Hepatocyte (in vitro differentiated cells): ENCODE measurements around the gene FKBP6. TPM values are rescaled to one million over a fixed set of nuclear protein-coding genes. Genes with fewer than 3 reads are reported as not detected.
A peak's percentile ranks its signal among the peaks of the same experiment; 100 is the strongest.
"Not testable (repeated sequence)": the region's sequence is repeated elsewhere in the genome, so short reads cannot be mapped to it uniquely, and the experiment has no call there.

Experiments used
- DNase-seq: peaks from one replicate; pipeline ENCODE4 v3.0.0-alpha.2; 2016; ENCODE audit warnings: low spot score
- H2AFZ ChIP-seq: fragments of 200-600 bp; sonication (generic); 2 replicates; pipeline ENCODE4 v1.6.0; 2016; ENCODE audit warnings: antibody characterized with exemption, mild to moderate bottlenecking
- H3K27ac ChIP-seq: fragments of 200-600 bp; sonication (generic); 2 replicates; pipeline ENCODE4 v1.5.1; 2016; ENCODE audit warnings: mild to moderate bottlenecking
- H3K27me3 ChIP-seq: fragments of 200-600 bp; sonication (generic); 2 replicates; pipeline ENCODE4 v1.6.1; 2016
- H3K36me3 ChIP-seq: fragments of 200-600 bp; sonication (generic); replicated peaks from 2 replicates; pipeline ENCODE4 v1.5.1; 2016; ENCODE audit warnings: low read depth; ENCODE audit not compliant: insufficient read depth
- H3K4me1 ChIP-seq: fragments of 200-600 bp; sonication (generic); 2 replicates; pipeline ENCODE4 v1.5.1; 2016; ENCODE audit warnings: mild to moderate bottlenecking, moderate library complexity; ENCODE audit not compliant: insufficient read depth
- H3K4me2 ChIP-seq: fragments of 200-600 bp; sonication (generic); 2 replicates; pipeline ENCODE4 v1.6.0; 2016
- H3K4me3 ChIP-seq: fragments of 200-600 bp; sonication (generic); 2 replicates; pipeline ENCODE4 v1.5.1; 2016; ENCODE audit warnings: mild to moderate bottlenecking
- H3K79me2 ChIP-seq: fragments of 200-600 bp; sonication (generic); 2 replicates; pipeline ENCODE4 v1.6.0; 2017; ENCODE audit warnings: mild to moderate bottlenecking
- H3K9me2 ChIP-seq: fragments of 200-600 bp; sonication (generic); replicated peaks from 2 replicates; pipeline ENCODE4 v1.6.0; 2017; ENCODE audit warnings: mild to moderate bottlenecking; ENCODE audit not compliant: insufficient read depth
- H3K9me3 ChIP-seq: fragments of 200-600 bp; sonication (generic); 2 replicates; pipeline ENCODE4 v1.5.1; 2016; ENCODE audit warnings: low read depth, mild to moderate bottlenecking
- H4K20me1 ChIP-seq: fragments of 200-600 bp; sonication (generic); 2 replicates; pipeline ENCODE4 v1.6.0; 2016; ENCODE audit warnings: mild to moderate bottlenecking; ENCODE audit not compliant: insufficient read depth, poor library complexity, severe bottlenecking
- CTCF ChIP-seq: fragments of 200-600 bp; sonication (generic); IDR thresholded peaks from 2 replicates; pipeline ENCODE4 v1.5.1; 2016; ENCODE audit warnings: antibody characterized with exemption, mild to moderate bottlenecking; ENCODE audit not compliant: poor library complexity
- EZH2 ChIP-seq: fragments of 200-600 bp; sonication (generic); IDR thresholded peaks from 2 replicates; pipeline ENCODE4 v1.6.1; 2016; ENCODE audit warnings: antibody characterized with exemption, mild to moderate bottlenecking, borderline replicate concordance
- EZH2phosphoT487 ChIP-seq: fragments of 200-600 bp; sonication (generic); IDR thresholded peaks from one replicate; pipeline ENCODE4 v1.6.1; 2018; ENCODE audit warnings: antibody characterized with exemption, mild to moderate bottlenecking, low read depth, moderate library complexity; ENCODE audit not compliant: unreplicated experiment, severe bottlenecking
- WGBS: methylation state at CpG from one replicate; pipeline ENCODE4 v1.1.6; 2016; ENCODE audit warnings: low lambda C conversion rate; ENCODE audit errors: missing lambda C conversion rate; 5-methylcytosine and 5-hydroxymethylcytosine counted together
- polyA plus RNA-seq: library from polyadenylated mRNA; unstranded; fragments of >200 nt; fragmentation: Nextera tagmentation; extraction: Ambion mirVana; gene quantifications from 2 replicates; pipeline ENCODE4 v1.2.1, GENCODE V29; 2016
- total RNA-seq: library from RNA; depleted of rRNA; stranded (reverse); fragments of >200 nt; gene quantifications from 2 replicates; pipeline ENCODE4 v1.2.3, GENCODE V29; 2014

FKBP6 gene
- total and polyA plus RNA-seq, 2 experiments from 2014 or later, result 0.17 TPM; not detected in 1

- Histone ChIP-seq H3K4me2 (peak overlapping the region; percentile 57), H3K4me3 (no peak overlapping the region), H3K27me3 (no peaks in the 10 kb centered on the region), H3K79me2 (no peaks in the 10 kb centered on the region), H3K9me2 (no peaks in the 10 kb centered on the region), H2AFZ (peak overlapping the region; percentile 24), H3K36me3 (no peaks in the 10 kb centered on the region), H4K20me1 (no peaks in the 10 kb centered on the region), H3K4me1 (peaks cover 8% of the 10 kb centered on the region), H3K9me3 (no peaks in the 10 kb centered on the region), H3K27ac (peak overlapping the region; percentile 45)
- TF ChIP-seq EZH2, result no peak
- TF ChIP-seq CTCF, result no peak
- no peak for TF ChIP-seq EZH2phosphoT487
- no peak for DNase-seq
- 72% methylated on average over 8 of the region's 21 CpGs for WGBS
Observed at GRCh38 chr7:73358590-73359275, 30.8 kb downstream of the FKBP6 start.

GRCh38 chr7:73359306-73359705 is 31.3 kb downstream of the FKBP6 start:
- WGBS, result 95% methylated on average over 11 of the region's 11 CpGs
- no peaks in the 10 kb centered on the region for H4K20me1 ChIP-seq
- no peaks in the 10 kb centered on the region for H3K79me2 ChIP-seq
- no peaks in the 10 kb centered on the region for H3K9me3 ChIP-seq
- no peak for DNase-seq
- no peak overlapping the region for H3K4me3 ChIP-seq
- no peaks in the 10 kb centered on the region for H3K27me3 ChIP-seq
- TF ChIP-seq EZH2phosphoT487, result no peak
- no peak for TF ChIP-seq CTCF
- TF ChIP-seq EZH2, result no peak
- no peak overlapping the region for H3K4me2 ChIP-seq
- no peaks in the 10 kb centered on the region for H3K9me2 ChIP-seq
- no peak overlapping the region for H3K27ac ChIP-seq
- peaks cover 8% of the 10 kb centered on the region for H3K4me1 ChIP-seq
- no peaks in the 10 kb centered on the region for H3K36me3 ChIP-seq
- H2AFZ ChIP-seq, result no peak overlapping the region

- H2AFZ ChIP-seq, result no peak overlapping the region
- peaks cover 8% of the 10 kb centered on the region for H3K4me1 ChIP-seq
- H3K9me3 ChIP-seq, result no peaks in the 10 kb centered on the region
- H3K36me3 ChIP-seq, result no peaks in the 10 kb centered on the region
- no peak for DNase-seq
- no peaks in the 10 kb centered on the region for H3K27me3 ChIP-seq
- H3K4me3 ChIP-seq, result no peak overlapping the region
- no peak for TF ChIP-seq CTCF
- TF ChIP-seq EZH2phosphoT487, result no peak
- TF ChIP-seq EZH2, result no peak
- no peak overlapping the region for H3K4me2 ChIP-seq
- WGBS, result 95% methylated on average over 13 of the region's 13 CpGs
- H4K20me1 ChIP-seq, result no peaks in the 10 kb centered on the region
- no peak overlapping the region for H3K27ac ChIP-seq
- H3K79me2 ChIP-seq, result no peaks in the 10 kb centered on the region
- H3K9me2 ChIP-seq, result no peaks in the 10 kb centered on the region
Observed at GRCh38 chr7:73359746-73360375, 31.9 kb downstream of the FKBP6 start.

GRCh38 chr7:73360590-73360989 is 32.6 kb downstream of the FKBP6 start:
- H3K27ac ChIP-seq, H2AFZ ChIP-seq, H4K20me1 ChIP-seq, H3K4me2 ChIP-seq, H3K9me2 ChIP-seq, DNase-seq, H3K4me1 ChIP-seq, H3K36me3 ChIP-seq, H3K9me3 ChIP-seq, H3K79me2 ChIP-seq, H3K27me3 ChIP-seq, H3K4me3 ChIP-seq: not testable (repeated sequence)
- WGBS, result 82% methylated on average over 1 of the region's 1 CpG
